ENCODE measurements around the gene EP400.
"Not testable (repeated sequence)": the region's sequence is repeated elsewhere in the genome, so short reads cannot be mapped to it uniquely, and the experiment has no call there.

EP400 gene

DNA sequence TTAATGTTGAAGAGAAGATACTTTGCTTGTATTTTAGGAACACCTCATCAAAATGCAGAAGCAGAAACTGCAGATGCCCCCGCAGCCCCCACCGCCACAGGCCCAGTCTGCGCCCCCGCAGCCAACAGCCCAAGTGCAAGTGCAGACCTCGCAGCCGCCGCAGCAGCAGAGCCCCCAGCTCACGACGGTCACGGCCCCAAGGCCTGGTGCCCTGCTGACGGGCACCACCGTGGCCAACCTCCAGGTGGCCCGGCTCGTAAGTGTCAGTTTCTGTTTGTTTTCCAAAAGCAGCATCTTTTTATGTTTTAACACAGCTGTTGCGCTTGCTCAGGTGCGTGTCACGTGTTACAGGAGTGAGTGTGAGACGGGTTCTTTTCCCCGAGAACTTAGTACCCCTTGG lies 114.9 kb downstream of the EP400 start:
- no peak for DNase-seq (ENCODE audit: low read depth in 2 of 3, low spot score in 1 of 3)

DNA sequence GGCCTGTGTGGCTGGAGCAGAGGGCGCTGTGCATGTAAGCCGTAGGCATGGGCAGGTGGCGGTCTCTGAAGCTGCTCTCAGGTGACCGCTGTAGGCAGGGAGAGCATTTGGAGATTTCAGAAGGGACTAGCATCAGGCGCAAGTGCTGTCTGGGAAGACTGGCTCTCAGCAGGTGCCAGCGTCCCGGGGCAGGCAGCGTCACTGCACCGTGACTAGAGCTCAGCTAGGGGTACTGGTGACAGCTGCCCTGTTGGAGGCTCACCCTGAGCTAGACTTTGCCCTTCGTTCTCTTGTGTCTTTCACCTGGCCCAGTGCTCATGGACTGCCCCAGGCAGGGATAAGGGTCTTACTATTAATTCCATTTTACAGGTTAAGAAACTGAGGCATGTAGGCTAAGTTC lies 115.5 kb downstream of the EP400 start:
- DNase-seq (ENCODE audit: low read depth in 2 of 3, low spot score in 1 of 3), result no peak

DNA sequence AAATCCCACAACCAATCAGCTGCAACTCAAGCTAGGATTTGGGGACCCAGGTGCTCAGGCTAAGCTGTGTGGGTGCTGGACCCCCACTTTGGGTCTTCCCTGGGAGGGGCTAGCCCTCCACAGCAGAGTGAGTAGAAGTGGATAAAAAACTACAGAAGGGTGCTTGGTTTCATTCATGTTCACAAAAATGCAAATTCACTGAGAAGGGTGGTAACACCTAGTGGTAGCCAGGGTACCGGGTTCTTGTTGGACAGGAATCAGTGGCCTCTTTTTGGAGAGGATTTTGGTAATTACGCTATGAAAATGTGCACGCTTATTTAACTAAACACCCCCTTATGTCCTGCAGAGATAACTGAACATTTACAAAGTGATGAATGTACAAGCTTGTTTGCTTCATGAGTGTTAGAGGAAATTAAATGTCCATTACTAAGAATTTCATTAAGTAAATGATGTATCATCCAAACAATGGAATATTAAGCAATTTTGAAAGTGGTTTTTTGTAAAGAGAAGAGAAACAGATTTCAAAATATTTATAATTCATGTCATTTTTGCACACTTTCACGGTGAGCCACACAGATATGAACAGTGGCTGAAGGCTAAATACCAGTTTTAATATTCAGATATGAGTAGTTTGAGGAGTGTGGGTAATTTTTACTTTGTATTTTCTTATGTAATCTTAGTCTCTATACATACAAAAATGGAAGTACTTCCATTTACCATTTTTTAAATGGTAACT lies 116.0 kb downstream of the EP400 start:
- no peak for DNase-seq (ENCODE audit: low read depth in 2 of 3, low spot score in 1 of 3)

DNA sequence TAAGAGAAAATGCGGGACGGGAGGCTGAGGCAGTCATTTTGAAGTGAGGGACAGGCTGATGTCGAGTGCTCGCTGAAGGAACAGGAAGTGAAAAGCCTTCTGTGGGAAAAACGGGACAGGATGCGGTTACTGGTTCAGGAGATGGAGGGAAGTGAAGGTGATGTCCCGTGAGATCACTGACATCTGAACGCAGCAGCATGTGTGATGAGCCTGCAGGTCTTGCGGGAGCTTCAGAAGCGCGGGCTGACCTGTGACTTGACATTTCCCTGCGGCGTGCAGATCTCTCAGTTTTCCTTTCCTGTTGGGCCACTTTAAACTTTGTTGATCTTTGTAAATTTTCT lies 116.6 kb downstream of the EP400 start:
- DNase-seq (ENCODE audit: low read depth in 2 of 3, low spot score in 1 of 3), result peak in 2 of 3 donors; percentile 13 to 40

GRCh38 chr12:132066749-132067148 lies 117.0 kb downstream of the EP400 start:
- DNase-seq (ENCODE audit: low read depth in 2 of 3, low spot score in 1 of 3), result no peak

GRCh38 chr12:132067182-132067581 lies 117.4 kb downstream of the EP400 start:
- no peak for DNase-seq (ENCODE audit: low read depth in 2 of 3, low spot score in 1 of 3)

DNA sequence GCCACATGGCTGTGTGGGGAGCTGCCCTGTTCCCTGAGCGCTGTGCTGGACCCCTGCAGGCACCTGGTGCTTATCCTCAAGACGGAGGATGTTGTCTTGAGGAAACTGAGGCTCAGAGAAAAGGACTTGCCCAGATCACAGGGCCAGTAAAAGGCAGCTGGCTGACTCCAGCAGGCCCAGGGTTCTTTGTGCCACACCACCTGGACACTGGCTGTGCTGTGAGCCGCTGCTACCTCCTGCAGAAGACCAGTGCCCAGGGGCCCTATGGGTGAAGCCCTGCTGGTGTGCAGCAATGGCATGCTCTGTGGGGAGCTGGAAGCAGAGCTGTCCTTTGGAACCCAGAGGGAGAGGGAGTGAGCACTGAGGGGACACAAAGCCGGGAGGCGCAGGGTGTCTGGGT lies 118.5 kb downstream of the EP400 start:
- no peak for DNase-seq (ENCODE audit: low read depth in 2 of 3, low spot score in 1 of 3)

- no peak for DNase-seq (ENCODE audit: low read depth in 2 of 3, low spot score in 1 of 3)
Observed at GRCh38 chr12:132069336-132069985, 119.7 kb downstream of the EP400 start.

DNA sequence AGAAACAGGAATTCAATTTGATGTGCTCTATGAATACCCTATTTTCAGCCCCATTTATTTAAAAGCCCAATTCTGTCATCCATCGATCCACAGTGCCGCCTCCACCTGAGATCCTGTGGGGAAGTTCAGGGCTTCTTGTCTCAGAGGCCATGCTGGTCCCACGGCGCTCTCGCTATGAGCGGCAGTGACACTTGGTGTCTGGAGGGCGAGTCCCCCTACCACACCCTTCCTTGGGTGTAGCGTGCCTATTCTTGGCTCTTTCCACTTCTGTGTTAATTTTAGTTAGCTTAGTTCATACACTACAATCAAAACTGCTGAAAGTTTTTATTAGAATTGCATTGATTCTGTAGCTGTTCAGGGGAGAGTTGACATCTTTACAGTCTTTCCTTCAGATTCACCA lies 120.6 kb downstream of the EP400 start:
- no peak for DNase-seq (ENCODE audit: low read depth in 2 of 3, low spot score in 1 of 3)

GRCh38 chr12:132071040-132071810 lies 121.5 kb downstream of the EP400 start:
- DNase-seq (ENCODE audit: low read depth in 2 of 3, low spot score in 1 of 3), result no peak

GRCh38 chr12:132071830-132072384 lies 122.2 kb downstream of the EP400 start:
- DNase-seq (ENCODE audit: low read depth in 2 of 3, low spot score in 1 of 3), result no peak

- no peak for DNase-seq (ENCODE audit: low read depth in 2 of 3, low spot score in 1 of 3)
Observed at GRCh38 chr12:132074216-132074615, 124.5 kb downstream of the EP400 start.

DNA sequence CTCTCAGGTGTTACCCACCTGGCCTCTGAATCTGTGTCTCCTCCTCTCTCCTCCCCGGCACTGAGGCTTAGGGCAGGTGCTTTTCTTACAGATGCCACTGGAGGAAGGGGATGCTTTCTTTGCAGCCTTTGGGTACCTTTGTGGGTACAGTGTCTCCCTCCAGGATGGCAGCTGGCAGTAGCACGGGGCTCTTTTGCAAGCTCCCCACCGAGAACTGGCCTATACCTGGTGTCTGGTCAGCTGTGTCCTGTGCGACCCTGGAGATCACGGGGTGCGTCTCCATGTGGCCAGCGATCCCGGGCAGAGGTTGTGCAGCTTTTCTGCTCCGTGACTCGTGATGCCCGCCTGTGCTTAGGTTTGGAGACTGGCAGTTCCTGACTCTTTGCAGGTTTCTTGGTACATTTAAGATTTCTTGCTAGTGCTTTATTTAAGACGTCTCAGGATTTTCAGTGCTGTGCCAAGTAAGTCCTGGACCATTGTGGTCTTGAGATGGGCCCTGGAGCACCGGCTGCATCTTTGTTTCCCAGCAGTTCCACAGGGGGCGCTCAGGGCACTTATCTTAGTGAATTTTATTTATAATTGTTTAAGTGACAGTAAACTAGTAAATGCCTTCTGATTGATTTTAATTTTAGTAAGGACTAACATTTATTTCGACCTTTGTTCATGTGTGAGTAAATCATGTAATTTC lies 125.4 kb downstream of the EP400 start:
- no peak for DNase-seq (ENCODE audit: low read depth in 2 of 3, low spot score in 1 of 3)

- DNase-seq (ENCODE audit: low read depth in 2 of 3, low spot score in 1 of 3), result no peak
Observed at GRCh38 chr12:132075714-132076553, 126.2 kb downstream of the EP400 start.

- no peak for DNase-seq (ENCODE audit: low read depth in 2 of 3, low spot score in 1 of 3)
Observed at GRCh38 chr12:132076711-132077110, 127.0 kb downstream of the EP400 start.

DNA sequence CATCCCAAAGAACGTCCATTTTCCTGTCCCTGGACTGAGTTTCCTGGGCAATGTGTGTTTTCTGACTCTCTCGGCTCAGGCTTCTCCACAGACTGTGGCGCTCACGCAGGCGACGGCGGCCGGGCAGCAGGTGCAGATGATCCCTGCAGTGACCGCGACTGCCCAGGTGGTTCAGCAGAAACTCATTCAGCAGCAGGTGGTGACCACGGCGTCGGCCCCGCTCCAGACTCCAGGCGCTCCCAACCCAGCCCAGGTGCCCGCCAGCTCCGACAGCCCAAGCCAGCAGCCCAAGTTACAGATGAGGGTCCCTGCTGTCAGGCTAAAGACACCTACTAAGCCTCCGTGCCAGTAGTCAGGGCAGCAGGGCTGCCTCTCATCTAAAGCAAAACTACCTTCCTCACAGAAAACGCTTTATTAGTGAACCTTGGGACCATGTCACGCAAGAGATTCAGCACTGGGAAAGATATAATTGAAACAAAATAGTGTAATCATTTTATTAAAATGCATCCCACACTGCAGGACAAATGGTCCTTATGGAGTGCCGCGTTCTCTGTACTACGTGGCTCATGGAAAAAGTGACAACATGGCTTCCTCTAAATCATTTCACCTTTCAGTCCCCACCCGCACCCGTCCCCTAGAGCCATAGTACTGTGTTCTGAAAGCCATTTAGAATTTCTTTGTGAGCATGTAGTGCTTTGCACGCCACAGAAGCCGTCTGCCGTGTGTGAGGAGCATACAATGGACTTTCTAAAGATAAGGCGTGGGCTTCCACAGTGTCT lies 127.8 kb downstream of the EP400 start:
- DNase-seq (ENCODE audit: low read depth in 2 of 3, low spot score in 1 of 3), result no peak

- no peak for DNase-seq (ENCODE audit: low read depth in 2 of 3, low spot score in 1 of 3)
Observed at GRCh38 chr12:132078190-132078589, 128.4 kb downstream of the EP400 start.

DNA sequence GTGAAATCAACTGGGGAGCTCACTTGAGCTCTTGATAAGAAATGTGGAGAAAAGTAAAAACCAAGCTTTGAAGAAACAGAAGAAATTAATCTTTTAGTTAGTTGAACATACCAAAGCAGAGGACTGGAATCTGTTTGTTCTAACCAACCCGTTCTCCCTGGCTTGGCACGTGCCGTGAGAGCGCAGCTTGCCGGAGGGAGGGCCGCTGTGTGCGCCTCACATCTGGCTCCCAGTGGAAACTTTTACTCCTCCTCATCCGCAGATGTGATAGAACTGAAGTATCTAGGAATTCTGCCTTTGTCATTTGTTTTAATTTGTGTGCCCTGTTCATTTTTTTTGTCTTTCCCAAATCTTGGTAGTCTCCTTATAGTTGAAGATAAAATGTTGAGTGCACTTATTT lies 129.5 kb downstream of the EP400 start:
- no peak for DNase-seq (ENCODE audit: low read depth in 2 of 3, low spot score in 1 of 3)

GRCh38 chr12:132079695-132080094 lies 130.0 kb downstream of the EP400 start:
- DNase-seq (ENCODE audit: low read depth in 2 of 3, low spot score in 1 of 3), result no peak

DNA sequence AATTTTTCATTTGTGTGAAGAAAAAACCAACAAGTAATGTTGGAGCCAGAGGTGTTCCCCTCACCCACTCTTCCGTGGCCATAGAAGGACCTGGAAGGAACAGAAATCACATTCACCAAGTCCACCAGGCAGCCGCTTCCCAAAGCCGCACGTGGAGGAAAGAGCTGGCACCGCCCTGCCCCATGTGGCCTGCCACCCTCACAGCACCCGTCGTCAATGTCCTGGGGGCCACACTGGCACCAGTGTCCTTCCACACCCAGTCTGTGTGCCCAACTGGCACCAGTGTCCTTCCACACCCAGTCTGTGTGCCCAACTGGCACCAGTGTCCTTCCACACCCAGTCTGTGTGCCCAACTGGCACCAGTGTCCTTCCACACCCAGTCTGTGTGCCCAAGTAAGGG lies 130.8 kb downstream of the EP400 start:
- DNase-seq (ENCODE audit: low read depth in 2 of 3, low spot score in 1 of 3), result not testable (repeated sequence)
